ENCODE data around the gene ITGA8.
"Not testable (repeated sequence)": the region's sequence is repeated elsewhere in the genome, so short reads cannot be mapped to it uniquely, and the experiment has no call there.

Gene ITGA8

DNA sequence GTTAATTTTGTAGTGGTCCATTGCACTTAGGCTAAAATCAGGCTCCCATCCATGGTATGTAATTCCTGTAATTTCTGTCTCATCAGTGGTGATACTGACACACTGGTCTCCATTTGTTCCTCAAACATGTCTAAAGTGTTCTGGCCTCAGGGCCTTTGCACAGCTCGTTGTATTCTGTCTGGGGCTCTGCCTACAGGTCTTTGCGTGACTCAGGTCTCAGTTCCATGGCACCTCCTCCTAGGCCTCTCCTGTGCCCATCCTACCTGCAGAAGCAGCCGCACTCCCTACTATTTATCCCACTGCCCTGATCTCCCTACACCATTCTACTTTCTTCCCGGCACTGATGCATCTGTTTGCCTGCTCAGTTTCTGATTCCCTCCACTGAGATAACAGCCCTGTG is 173.8 kb downstream of the ITGA8 start:
- DNase-seq = no peak

DNA sequence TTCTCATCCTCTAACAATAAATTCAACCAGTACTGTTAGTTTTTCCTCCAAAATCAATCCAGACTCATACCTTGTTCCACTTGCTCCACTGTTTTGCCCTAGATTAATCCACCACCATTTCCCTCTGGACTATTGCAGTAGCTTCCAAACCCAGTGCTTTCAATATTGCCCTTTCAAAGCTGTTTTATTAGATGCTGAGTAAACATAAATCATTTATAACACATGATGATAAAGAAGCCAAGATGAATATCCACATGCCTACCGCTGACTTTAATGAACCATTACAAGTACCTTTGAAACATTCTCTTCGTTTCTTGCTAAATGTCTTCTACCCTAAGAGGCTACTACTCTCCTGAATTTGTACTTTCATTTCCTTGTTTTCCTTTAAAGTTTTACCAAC is 174.5 kb downstream of the ITGA8 start:
- DNase-seq = no peak

DNA sequence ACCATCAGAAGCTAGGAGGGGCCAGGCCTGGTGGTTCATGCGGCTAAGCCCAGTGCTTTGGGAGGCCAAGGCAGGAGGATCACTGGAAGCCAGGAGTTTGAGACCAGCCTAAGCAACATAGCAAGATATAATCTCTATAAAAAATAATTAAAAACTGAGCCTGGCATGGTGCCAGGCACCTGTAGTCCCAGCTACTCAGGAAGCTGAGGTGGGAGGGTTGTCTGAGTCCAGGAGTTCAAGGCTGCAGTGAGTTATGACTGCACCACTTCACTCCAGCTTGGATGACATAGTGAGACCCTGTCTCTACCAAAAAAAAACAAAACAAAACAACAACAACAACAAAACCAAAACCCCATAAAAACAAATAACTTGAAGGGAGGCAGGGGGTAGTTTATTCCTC is 175.7 kb downstream of the ITGA8 start:
- no peak for DNase-seq

DNA sequence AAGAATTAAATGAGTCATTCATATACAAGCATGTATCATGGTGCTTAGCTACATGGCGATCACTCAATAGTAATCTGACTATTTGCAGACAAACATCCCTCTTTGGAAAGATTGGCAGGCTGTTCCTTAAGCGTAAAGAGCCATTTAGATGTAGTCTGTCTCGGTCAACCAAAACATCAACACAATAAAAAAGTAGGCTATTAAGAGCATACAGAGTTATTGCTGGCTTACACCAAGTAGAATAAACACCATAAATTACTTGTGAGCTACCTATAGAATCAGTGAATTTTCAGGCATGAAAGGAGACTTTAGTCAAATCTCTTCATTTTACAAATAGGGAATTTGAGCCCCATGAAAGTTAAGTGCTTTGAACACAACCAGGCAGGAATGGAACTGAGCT is 176.9 kb downstream of the ITGA8 start:
- no peak for DNase-seq

DNA sequence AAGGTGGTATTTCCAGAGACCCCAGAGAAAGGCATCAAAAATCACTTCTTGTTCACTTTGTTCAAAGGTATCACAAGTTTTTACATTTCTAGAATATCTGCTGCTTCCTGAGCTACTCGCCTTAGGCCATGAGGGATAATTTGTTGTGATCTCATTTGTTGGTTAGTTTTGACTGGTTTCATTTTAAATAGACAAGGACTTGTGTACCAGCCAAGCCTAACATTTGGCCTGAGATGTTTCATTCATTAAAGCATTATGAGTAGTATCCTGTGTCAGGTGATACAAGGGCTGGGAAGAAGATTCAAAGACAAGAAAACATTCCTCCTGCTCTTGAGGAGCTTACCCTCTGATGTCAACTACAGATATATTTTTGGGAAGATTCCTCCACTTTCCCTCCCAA is 178.3 kb downstream of the ITGA8 start:
- no peak for DNase-seq

DNA sequence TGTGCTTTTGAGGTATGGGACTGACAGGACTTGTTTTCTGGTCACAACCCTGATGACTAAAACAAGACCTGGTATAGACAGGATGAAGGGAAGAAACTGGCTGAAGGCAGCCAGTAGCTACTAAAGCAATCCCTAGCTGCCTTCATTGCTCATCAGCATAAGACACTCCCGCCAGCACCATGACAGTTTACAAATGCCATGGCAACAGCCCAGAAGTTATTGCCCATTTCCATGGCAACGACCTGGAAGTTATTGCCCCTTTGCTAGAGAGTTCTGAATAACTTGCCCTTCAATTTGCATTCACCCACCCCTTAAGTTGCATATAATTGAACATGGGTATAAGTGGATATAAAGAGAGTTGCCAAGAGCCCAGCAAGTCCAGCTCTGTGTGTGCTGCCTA is 179.0 kb downstream of the ITGA8 start:
- DNase-seq = no peak

DNA sequence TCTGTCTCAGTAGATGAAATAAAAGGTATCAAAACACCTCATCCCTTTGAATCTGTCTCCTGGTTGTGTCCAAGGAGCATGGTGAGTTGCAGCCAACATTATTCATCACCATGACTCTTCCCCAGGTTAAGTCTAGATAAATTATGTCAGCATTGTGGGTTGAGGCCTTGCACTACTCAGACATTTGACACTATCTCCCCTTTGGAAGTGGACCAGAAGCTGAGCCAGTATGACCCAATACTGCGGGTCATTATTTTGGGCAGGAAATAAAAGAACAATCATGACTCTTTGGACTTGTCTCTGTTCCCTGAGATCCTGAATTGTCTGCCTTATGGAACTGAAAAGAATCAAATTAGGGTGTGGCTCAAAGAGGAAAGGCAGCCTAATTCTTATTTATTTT is 180.5 kb downstream of the ITGA8 start:
- DNase-seq = no peak

DNA sequence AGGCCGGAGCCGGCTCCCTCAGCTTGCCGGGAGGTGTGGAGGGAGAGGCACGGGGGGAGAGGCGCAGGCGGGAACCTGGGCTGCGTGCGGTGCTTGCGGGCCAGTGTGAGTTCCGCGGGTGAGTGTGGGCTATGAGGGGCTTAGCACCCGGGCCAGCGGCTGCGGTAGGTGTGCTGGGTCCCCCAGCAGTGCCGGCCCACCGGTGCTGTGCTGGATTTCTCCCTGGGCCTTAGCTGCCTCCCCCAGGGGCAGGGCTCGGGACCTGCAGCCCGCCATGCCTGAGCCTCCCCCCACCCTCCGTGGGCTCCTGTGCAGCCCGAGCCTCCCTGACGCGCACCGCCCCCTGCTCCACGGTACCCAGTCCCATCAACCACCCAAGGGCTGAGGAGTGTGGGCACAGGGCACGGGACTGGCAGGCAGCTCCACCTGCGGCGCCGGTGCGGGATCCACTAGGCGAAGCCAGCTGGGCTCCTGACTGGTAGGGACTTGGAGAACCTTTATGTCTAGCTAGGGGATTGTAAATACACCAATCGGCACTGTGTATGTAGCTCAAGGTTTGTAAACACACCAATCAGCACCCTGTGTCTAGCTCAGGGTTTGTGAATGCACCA is 184.7 kb downstream of the ITGA8 start:
- not testable (repeated sequence) for DNase-seq

DNA sequence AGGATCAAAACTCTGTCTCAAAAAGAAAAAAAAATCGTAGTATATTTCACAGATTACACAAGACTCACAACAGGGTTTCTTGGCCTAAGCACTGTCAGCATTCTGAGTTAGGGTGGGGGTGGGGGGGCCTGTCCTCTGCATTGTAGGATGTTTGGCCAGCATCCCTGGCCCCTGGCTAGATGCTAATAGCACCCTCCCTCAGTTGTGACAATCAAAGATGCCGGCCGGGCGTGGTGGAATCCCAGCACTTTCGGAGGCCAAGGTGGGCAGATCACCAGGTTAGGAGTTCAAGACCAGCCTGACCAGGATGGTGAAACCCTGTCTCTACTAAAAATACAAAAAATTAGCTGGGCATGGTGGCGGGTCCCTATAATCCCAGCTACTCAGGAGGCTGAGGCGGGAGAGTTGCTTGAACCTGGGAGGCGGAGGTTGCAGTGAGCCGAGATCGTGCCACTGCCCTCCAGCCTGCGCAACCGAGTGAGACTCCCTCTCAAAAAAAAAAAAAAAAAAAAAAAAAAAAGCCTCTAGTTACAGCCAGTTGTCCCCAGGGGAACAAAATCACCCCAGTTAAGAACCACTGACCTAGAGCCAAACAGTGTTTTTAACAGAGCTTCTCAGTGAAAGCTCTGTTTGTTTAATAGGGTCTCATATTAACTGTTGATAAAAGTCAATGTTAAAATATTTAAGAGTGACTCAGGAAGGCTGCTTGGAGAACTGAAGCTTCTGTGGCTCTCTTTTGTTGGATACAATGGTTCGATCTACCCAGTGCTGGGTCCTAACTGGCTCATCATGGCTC is 187.6 kb downstream of the ITGA8 start:
- no peak for DNase-seq

DNA sequence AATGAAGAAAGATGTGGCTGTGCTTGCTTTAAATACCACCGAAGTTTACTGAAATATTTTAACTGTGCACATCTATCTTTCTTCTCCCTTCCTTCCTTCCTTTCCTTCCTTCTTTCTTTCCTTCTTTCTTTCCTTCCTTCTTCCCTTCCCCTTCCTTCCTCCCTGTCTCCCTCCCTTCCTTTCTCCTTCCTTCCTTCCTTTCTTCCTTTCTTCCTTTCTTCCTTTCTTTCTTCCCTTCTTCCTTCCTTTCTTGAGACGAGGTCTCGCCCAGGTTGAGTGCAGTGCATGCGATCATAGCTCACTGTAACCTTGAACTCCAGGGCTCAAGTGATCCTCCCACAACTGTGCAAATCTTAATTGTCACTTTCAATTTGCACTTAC is 190.9 kb downstream of the ITGA8 start:
- DNase-seq = no peak

DNA sequence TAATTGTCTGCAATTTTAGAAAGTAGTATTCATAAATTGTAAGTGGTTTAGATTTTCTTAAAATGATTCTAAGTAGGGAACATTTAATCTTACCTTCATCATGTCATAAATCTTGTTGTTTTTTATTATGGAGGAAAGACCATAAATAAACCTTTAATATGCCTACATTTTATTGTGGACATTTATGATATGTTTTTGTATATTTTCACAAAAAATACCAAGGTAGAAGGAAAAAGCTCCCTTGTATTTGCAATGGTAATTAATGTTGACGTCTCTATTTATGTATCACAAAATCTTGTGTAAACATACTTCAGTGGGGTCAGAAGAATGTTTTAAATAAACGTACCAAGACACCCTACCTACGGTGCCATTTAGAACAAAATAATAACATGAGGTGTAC is 193.0 kb downstream of the ITGA8 start:
- DNase-seq = no peak

DNA sequence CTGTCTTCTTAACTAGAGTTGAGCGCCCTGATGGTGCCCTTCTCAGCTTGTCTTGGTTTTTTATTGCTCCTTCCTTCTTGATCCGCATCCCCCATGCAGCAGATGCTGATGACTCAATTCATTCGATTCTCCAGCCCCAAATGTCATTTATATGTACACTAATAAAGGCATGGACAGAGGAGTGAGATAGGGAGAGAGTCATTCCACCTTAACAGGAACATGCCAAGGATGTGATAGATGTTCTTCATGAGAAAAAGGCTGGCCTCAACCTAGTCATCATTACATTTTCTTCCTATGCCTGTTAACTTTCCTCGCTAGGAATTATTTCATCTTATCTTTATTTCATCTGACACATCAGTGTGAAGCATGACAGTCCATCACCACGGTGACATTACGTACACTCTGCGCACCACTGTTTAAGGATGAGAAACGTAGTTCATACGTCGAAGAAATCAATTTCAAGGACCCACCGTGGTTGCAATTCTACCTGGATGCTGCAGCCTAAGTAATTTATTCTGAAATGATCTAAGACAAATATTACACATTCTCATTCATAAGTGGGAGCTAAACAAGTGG is 198.3 kb downstream of the ITGA8 start:
- DNase-seq = no peak

DNA sequence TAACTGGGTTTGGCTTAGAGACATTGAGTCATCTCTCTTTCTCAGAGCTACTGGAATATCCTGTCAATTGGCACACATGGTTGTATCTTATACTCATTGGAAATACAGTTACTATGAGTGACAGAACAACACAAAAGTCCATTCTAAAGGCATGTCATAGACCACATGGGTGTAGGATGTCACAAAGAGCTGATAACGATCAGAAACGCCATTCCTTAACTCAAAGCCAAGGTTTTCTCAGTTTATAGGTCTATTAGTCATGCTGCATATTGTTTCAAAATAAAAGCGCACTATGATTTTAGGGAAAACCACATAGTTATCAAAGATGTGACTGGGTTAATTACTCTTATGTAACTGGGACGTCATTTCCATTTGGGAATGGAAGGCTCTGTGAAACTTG is 201.5 kb downstream of the ITGA8 start:
- no peak for DNase-seq

DNA sequence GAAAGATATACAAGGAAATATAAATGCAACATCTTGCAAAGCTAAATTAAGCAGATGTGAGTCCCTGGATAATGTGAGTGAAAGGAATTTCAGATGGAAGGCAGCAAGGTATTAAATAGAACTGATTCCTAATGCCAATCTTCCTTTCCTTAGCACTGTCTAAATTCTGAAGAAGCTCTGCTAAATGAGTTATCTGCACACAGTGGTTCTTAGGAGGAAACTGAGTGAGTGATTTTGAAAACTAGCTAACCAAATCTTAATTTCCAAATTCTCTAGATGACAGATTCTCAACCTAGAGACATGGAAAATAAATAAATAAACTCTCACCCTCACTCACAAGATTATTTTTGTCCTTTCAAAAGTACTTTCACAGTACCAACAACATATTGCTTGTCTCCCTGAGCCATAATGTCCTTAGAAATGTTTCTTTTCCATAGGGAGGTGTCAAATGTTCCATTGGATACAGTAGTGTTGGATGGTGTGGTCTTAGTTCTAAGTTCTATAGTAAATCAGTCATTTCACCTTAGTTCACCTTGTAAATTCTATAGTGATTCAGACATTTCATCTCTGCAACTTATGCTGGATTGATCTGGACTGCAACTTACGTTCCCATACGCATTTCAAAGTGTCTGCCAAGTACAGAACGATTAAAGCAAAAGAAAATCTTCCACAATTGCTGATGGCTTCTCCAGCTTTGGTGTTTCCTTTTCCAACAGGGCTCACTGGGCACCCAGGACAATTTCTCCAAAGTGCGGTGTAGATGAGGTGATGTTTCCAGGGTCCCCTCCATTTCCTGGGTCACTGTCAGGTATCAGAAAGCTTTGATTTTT is 203.3 kb downstream of the ITGA8 start:
- DNase-seq = no peak

DNA sequence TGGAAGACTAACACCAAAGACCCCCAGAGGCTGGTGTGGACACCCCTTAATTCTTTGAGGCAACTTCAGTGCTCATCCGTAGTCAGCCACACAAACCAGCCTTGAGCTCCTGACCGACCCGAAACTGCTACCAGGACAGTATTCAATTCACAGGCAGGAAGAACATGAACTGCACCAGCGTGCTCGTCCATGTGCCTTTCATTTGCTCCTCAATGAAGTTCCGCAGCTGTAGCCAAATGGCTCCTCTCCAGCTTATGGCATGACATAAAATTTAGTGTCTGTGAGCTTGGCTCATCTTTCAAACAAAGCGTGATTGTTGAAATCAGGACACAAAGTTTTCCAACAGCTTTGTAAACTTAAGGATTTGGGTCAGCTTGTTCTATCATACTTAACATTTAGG is 204.5 kb downstream of the ITGA8 start:
- no peak for DNase-seq

DNA sequence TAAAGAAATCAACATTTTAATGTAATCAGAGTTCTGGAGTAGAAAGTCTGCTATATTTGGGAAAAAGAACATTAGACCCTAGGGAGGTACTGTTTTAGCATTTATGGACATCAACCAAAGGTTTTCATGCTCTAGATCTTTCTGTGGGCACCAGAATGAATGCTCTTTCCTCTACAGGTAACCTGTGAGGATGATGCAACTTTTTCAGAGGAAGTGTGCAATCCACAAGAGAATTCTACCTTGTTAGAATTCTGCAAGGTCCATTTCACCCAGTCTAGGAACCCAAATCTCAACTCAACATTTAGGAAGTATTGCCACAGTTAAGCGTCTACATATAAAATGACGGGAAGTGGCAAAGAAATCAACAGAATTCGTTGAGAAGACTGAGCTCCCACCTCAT is 208.8 kb downstream of the ITGA8 start:
- no peak for DNase-seq

DNA sequence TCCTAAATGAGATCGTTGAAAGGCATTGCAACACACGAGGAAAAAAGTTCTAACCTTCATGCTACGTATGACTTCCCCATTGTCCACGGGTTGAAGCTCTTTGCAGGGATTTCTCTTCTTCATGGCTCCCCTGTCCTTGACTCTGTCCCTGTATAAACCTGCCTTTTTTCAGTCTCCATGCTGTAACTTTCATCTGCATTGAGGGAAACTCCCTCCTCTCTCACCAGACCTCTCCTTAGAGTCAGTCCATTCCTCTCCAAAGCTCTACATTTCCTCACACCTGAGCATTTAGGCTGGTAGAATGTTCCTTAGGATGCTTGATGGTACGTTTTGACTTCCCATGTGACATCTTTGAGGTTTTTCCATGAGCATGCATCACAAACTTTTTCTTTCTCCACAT is 214.4 kb downstream of the ITGA8 start:
- DNase-seq = no peak

DNA sequence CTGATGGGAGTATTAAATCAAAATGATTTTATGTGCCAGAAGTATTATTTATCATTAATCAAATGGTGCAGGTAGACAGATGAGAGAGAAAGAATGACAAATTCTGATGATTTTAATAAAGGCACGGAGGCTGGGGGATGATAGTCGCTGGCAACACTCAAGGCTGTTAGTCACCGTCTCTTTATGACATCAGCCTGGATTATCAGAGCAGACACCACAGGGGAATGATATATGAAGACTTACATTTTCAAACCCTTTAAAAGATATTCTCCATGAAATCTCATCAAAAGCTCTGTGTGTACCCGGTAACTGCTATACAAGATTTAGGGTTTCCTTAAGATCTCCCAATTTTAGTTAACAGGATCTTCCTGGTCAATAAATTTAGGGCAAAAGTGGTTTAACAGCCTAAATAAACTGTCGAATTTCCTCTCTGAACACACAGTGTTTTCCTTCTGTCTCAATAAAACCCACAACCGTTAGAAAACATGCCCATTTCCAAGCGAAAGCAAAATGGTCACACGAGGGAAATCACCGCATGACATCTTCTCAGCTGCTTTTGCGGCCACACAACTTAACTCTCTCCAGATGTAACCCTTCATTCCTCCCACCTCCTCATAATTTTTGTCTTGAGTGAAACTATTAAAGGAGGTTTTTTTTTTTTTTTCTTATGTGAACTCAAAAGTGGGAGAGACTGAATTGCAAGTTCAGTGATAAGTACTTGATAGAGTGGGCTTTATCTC is 215.5 kb downstream of the ITGA8 start:
- no peak for DNase-seq

DNA sequence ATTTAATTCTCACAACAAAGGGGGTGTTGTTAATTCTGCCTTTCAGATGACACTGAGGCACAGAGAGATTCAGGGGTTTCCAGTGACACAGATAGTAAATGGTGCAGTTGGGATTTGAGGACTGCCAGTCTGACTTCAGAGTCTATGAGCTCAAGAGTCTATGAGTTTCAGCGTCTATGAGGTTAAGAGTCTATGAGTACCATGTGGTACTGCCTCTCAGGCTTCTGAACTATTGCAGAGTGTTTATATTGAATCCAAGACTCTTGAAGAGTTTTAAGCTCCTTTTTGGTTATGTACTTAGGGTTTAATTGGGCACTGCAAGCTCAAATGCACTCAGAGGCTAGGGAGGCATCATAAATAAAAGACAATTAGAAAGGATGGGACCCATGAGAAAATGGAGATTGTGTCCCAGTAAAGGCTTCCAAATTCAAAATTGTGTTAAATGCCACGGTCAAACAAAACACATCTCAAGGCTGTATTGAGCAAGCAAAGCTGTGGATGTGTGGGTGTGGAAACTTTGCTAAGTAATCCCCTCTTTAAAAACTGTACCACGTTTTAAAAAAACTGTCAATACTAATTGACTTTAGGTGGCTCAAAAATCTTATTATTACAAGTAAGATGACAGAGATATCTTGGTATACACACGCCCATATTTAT is 224.7 kb downstream of the ITGA8 start:
- no peak for DNase-seq

DNA sequence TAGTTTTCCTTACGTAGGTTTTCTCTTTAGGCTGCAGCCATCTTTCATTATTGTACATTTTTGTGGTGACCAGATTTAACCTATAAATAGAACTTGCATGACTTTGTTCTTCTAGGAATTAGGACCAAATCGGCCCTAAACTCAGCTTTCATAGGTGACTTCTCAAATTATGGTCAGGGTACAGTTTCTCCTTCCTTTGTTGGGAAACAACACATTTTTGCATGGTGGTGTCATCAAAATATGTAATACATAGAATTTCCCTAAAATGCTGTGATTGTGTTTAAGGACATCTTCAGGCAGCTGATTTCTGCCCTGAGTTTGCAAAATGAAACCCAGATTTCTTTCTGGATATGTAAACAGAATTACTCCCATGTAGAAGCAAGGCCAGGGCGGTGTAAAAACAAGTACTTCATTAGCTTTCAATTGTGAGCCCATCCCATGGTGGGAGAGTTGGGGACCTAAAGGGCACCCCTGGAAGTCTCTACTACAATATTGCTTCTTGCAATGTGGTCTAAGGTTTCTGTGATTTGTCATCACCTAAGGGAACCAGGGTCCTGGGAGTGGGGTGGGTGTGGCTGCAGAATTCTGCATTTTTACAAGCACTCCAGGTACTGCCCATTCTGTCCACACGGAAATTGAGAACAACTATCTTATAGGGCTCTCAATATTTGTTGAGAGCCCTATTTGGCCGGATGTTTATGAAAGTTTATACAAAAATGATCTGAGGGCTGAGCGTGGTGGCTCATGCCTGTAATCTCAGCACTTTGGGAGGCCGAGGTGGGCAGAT is 227.7 kb downstream of the ITGA8 start:
- DNase-seq = no peak

DNA sequence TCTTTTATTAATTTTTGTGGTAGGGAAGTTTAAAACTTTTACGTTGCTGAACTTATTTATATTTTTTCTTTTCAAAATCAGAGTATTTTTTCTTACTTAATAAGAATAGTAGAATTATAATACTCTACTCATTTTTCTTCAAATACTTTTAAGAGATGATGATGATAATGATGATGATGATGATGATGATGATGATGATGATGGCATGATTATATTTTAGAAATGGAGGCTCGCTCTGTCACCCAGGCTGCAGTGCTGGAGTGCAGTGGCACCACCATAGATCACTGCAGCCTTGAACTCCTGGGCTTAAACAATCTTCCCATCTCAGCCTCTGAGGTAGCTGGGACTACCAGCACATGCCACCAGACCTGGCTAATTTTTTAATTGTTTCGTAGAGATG is 230.3 kb downstream of the ITGA8 start:
- no peak for DNase-seq

DNA sequence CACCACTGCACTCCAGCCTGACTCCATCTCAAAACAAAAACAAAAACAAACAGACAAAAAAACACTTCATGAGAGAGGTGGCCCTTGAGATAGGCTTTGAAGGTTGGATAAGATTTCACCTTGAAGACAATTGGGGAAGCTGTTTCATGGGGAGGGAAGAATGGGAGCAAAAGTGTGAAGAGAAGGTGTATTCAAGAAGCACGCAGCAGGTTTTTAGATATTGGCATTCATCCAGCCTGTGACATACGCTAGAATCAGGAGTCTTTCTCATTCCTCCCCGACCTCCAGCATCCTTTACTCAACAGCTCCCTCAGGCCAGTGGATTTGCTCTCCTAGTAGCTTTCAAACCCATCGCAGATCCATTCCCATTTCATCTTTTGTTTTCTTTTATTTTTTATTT is 232.3 kb downstream of the ITGA8 start:
- DNase-seq = no peak

All from NCI-H1048 (cell line).